Fibroblast of the conjunctiva (primary cell): ENCODE data around the gene VSTM4.
A peak's percentile ranks its signal among the peaks of the same experiment; 100 is the strongest.

Experiments
- DNase-seq: peaks from one replicate; pipeline ENCODE4 v3.0.0-alpha.2; 2010; ENCODE audit warnings: low read depth

VSTM4 gene

GRCh38 chr10:49040601-49041000 is 74.7 kb downstream of the VSTM4 start:
- DNase-seq = no peak

GRCh38 chr10:49039409-49039808 is 75.9 kb downstream of the VSTM4 start:
- no peak for DNase-seq

GRCh38 chr10:49038711-49039110 is 76.6 kb downstream of the VSTM4 start:
- no peak for DNase-seq

GRCh38 chr10:49037187-49037586 is 78.1 kb downstream of the VSTM4 start:
- DNase-seq = no peak

GRCh38 chr10:49036638-49037037 is 78.7 kb downstream of the VSTM4 start:
- no peak for DNase-seq

GRCh38 chr10:49035920-49036319 is 79.4 kb downstream of the VSTM4 start:
- no peak for DNase-seq

GRCh38 chr10:49034925-49035324 is 80.4 kb downstream of the VSTM4 start:
- DNase-seq = no peak

GRCh38 chr10:49033939-49034338 is 81.4 kb downstream of the VSTM4 start:
- no peak for DNase-seq

- DNase-seq = no peak
Observed at GRCh38 chr10:49029666-49030065, 85.7 kb downstream of the VSTM4 start.

GRCh38 chr10:49028639-49029038 is 86.7 kb downstream of the VSTM4 start:
- DNase-seq = no peak

- DNase-seq = no peak
Observed at GRCh38 chr10:49025347-49025983, 89.9 kb downstream of the VSTM4 start.

- DNase-seq = no peak
Observed at GRCh38 chr10:49024484-49024883, 90.8 kb downstream of the VSTM4 start.

GRCh38 chr10:49023752-49024151 is 91.6 kb downstream of the VSTM4 start:
- peak; percentile 16 for DNase-seq

GRCh38 chr10:49023071-49023470 is 92.3 kb downstream of the VSTM4 start:
- DNase-seq = no peak

- DNase-seq = no peak
Observed at GRCh38 chr10:49021685-49022084, 93.6 kb downstream of the VSTM4 start.

GRCh38 chr10:49015700-49016099 is 99.6 kb downstream of the VSTM4 start:
- DNase-seq = no peak

- DNase-seq = no peak
Observed at GRCh38 chr10:49012603-49013002, 102.7 kb downstream of the VSTM4 start.

- DNase-seq = no peak
Observed at GRCh38 chr10:49011756-49012155, 103.6 kb downstream of the VSTM4 start.

GRCh38 chr10:49010865-49011264 is 104.5 kb downstream of the VSTM4 start:
- no peak for DNase-seq

GRCh38 chr10:49010295-49010694 is 105.0 kb downstream of the VSTM4 start:
- DNase-seq = no peak

GRCh38 chr10:49009199-49009979 is 105.9 kb downstream of the VSTM4 start:
- no peak for DNase-seq

GRCh38 chr10:49008505-49009198 is 106.7 kb downstream of the VSTM4 start:
- DNase-seq = no peak

GRCh38 chr10:49008091-49008490 is 107.2 kb downstream of the VSTM4 start:
- no peak for DNase-seq
